Cardiac muscle cell (in vitro differentiated cells and primary cell): Measurements from ENCODE around the gene RRP1B. TPM values are rescaled to one million over a fixed set of nuclear protein-coding genes. Genes with fewer than 3 reads are reported as not detected.
"Not testable (repeated sequence)": the region's sequence is repeated elsewhere in the genome, so short reads cannot be mapped to it uniquely, and the experiment has no call there.

Experiments used
- DNase-seq, 2 donors: peaks; one replicate each; pipeline versions ENCODE4 v3.0.0 to v3.0.0-alpha.2; 2010 to 2017; ENCODE audit warnings: low read depth in 1 of 2, low spot score in 1 of 2
- H3K27ac ChIP-seq: fragments of 200-600 bp; sonication (generic); 2 replicates; pipeline ENCODE4 v1.5.1; 2016
- H3K27me3 ChIP-seq: fragments of 200-600 bp; sonication (generic); 2 replicates; pipeline ENCODE4 v1.6.0; 2016; ENCODE audit warnings: control low read depth
- H3K36me3 ChIP-seq: fragments of 200-600 bp; sonication (generic); 2 replicates; pipeline ENCODE4 v1.5.1; 2016; ENCODE audit warnings: control low read depth
- H3K4me1 ChIP-seq: fragments of 200-600 bp; sonication (generic); 2 replicates; pipeline ENCODE4 v1.8.1; 2017; ENCODE audit warnings: low read depth, mild to moderate bottlenecking, mixed run types
- H3K4me3 ChIP-seq: fragments of 200-600 bp; sonication (generic); 2 replicates; pipeline ENCODE4 v1.5.1; 2016; ENCODE audit warnings: mild to moderate bottlenecking
- H3K9me3 ChIP-seq: fragments of 200-600 bp; sonication (generic); 2 replicates; pipeline ENCODE4 v1.5.1; 2017; ENCODE audit warnings: low read depth, mild to moderate bottlenecking, control low read depth
- polyA plus RNA-seq: library from polyadenylated mRNA; unstranded; fragments of >200 nt; fragmentation: Nextera tagmentation; extraction: Ambion mirVana; gene quantifications from 2 replicates; pipeline ENCODE4 v1.2.1, GENCODE V29; 2016
- total RNA-seq: library from RNA; depleted of rRNA; stranded (reverse); fragments of >200 nt; gene quantifications from 2 replicates; pipeline ENCODE4 v1.2.3, GENCODE V29; 2016
- TF ChIP-seq, protein P1 (sequence below): IDR thresholded peaks from 2 replicates; pipeline ENCODE4 v1.5.1; 2012; ENCODE audit warnings: low read depth, mild to moderate bottlenecking, low read length

Gene RRP1B, protein sequence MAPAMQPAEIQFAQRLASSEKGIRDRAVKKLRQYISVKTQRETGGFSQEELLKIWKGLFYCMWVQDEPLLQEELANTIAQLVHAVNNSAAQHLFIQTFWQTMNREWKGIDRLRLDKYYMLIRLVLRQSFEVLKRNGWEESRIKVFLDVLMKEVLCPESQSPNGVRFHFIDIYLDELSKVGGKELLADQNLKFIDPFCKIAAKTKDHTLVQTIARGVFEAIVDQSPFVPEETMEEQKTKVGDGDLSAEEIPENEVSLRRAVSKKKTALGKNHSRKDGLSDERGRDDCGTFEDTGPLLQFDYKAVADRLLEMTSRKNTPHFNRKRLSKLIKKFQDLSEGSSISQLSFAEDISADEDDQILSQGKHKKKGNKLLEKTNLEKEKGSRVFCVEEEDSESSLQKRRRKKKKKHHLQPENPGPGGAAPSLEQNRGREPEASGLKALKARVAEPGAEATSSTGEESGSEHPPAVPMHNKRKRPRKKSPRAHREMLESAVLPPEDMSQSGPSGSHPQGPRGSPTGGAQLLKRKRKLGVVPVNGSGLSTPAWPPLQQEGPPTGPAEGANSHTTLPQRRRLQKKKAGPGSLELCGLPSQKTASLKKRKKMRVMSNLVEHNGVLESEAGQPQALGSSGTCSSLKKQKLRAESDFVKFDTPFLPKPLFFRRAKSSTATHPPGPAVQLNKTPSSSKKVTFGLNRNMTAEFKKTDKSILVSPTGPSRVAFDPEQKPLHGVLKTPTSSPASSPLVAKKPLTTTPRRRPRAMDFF
- total RNA-seq (16.9 and 25.5 TPM in 2 replicates), polyA plus RNA-seq (13.6 and 14.8 TPM in 2 replicates)

GRCh38 chr21:43659136-43660000, at the start of gene RRP1B, which contains the start of gene HSF2BP:
RRP1B (plus strand) TSS chr21:43659560; CDS start chr21:43659665, 105 bp downstream.
HSF2BP (minus strand) TSS chr21:43659488; CDS start chr21:43658096, 1,392 bp downstream.
- Histone ChIP-seq H3K27ac (peak within 1 kb of the TSS; percentile 91), H3K9me3 (no peaks in the 10 kb centered on the region), H3K4me1 (peaks cover 7% of the 10 kb centered on the region), H3K27me3 (no peaks in the 10 kb centered on the region), H3K4me3 (peak within 1 kb of the TSS; percentile 86), H3K36me3 (peaks cover 8% of the 10 kb centered on the region)
- DNase-seq = peak; percentile 91 to 92
- TF ChIP-seq, protein P1, sequence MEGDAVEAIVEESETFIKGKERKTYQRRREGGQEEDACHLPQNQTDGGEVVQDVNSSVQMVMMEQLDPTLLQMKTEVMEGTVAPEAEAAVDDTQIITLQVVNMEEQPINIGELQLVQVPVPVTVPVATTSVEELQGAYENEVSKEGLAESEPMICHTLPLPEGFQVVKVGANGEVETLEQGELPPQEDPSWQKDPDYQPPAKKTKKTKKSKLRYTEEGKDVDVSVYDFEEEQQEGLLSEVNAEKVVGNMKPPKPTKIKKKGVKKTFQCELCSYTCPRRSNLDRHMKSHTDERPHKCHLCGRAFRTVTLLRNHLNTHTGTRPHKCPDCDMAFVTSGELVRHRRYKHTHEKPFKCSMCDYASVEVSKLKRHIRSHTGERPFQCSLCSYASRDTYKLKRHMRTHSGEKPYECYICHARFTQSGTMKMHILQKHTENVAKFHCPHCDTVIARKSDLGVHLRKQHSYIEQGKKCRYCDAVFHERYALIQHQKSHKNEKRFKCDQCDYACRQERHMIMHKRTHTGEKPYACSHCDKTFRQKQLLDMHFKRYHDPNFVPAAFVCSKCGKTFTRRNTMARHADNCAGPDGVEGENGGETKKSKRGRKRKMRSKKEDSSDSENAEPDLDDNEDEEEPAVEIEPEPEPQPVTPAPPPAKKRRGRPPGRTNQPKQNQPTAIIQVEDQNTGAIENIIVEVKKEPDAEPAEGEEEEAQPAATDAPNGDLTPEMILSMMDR = no peak

DNA sequence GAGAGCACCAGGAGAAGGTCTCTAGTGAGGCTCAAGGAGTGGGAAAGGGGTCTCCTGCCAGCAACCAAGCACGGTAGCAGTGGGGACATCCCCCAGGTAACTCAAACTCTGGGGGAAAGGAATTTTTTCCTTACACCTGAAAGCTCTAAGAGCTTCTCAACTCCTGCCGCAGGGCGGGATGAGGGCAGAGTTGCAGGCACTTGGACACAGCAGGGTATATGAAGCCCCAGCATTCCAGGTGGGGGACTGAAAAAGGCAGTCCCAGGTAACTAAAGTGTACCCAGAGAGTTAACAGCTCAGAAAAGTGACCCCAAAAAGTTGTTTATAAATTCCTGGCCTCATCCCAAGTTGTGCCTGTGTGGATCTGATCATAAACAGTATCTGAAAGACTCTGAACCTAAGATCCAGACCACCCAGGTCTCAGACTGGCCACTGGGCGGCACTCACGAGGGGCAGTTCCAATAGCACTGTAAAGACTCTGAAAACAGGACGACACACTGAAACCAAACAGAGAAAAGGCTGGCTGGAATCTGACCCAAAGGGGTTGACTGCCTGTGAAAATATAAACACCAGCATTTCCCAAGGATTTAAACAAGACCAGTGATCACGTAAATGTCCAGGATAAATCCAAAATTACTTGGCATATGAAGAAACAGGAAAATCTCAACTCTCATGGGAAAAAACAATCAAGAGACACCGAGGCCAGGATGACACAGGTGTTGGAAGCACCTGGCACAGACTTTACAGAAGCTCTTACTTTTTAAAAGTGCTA, 47.6 kb upstream of the RRP1B start:
- Histone ChIP-seq H3K27ac (no peak overlapping the region), H3K36me3 (no peaks in the 10 kb centered on the region), H3K4me1 (no peaks in the 10 kb centered on the region), H3K27me3 (no peaks in the 10 kb centered on the region), H3K9me3 (no peaks in the 10 kb centered on the region), H3K4me3 (no peak overlapping the region)
- DNase-seq = peak; percentile 73 to 76
- TF ChIP-seq, protein P1 = peak; percentile 95

- TF ChIP-seq, protein P1 = no peak
- Histone ChIP-seq H3K4me3 (no peak overlapping the region), H3K4me1 (no peaks in the 10 kb centered on the region), H3K27ac (no peak overlapping the region), H3K9me3 (no peaks in the 10 kb centered on the region), H3K27me3 (no peaks in the 10 kb centered on the region), H3K36me3 (no peaks in the 10 kb centered on the region)
- peak in 1 of 2 donors; percentile 78 for DNase-seq
Observed at GRCh38 chr21:43613755-43614638, 45.4 kb upstream of the RRP1B start.

- H3K27me3 ChIP-seq = no peaks in the 10 kb centered on the region
- TF ChIP-seq, protein P1 = no peak
- H3K9me3 ChIP-seq = no peaks in the 10 kb centered on the region
- no peak overlapping the region for H3K4me3 ChIP-seq
- no peak for DNase-seq
- H3K27ac ChIP-seq = no peak overlapping the region
- no peaks in the 10 kb centered on the region for H3K36me3 ChIP-seq
- H3K4me1 ChIP-seq = no peaks in the 10 kb centered on the region
Observed at GRCh38 chr21:43614839-43615238, 44.5 kb upstream of the RRP1B start.

- H3K36me3 ChIP-seq, H3K9me3 ChIP-seq, H3K27me3 ChIP-seq, H3K27ac ChIP-seq, H3K4me3 ChIP-seq, H3K4me1 ChIP-seq, DNase-seq: not testable (repeated sequence)
Observed at GRCh38 chr21:43616861-43617260, 42.5 kb upstream of the RRP1B start.
